Stimulated activated CD8-positive, alpha-beta memory T cell treated with anti-CD3 and anti-CD28 coated beads, Interleukin-4, amount 100 ng/mL, for 1 hour (primary cell): ENCODE data around the gene COG5.

ENCODE experiments used
- DNase-seq, 2 donors: peaks; one replicate each; pipeline ENCODE4 v3.0.0-alpha.2; 2020; ENCODE audit warnings: low read depth in 2 of 2, low spot score in 1 of 2

The COG5 gene

DNA sequence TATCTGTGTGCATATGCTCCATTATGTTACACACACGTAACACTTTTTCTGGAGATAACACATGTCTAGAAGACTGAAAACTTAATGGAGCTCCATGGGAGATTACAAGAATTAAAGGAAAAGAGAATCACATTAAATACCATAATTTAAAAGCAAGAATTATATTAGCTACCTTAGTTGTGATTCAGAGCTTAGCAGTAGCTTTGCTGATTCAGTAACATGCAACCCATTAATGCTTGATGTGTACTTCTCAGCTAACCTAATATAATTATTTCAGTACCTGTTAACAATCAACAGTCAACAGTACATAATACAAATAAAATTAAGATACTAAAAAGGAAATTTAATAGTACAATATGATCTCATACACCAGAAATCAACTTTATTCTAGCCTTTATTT is 167.6 kb downstream of the COG5 start:
- no peak for DNase-seq

- no peak for DNase-seq
Observed at GRCh38 chr7:107394831-107395230, 168.9 kb downstream of the COG5 start.

GRCh38 chr7:107394276-107394675 is 169.4 kb downstream of the COG5 start:
- no peak for DNase-seq

- DNase-seq, result no peak
Observed at GRCh38 chr7:107392830-107393229, 170.9 kb downstream of the COG5 start.

DNA sequence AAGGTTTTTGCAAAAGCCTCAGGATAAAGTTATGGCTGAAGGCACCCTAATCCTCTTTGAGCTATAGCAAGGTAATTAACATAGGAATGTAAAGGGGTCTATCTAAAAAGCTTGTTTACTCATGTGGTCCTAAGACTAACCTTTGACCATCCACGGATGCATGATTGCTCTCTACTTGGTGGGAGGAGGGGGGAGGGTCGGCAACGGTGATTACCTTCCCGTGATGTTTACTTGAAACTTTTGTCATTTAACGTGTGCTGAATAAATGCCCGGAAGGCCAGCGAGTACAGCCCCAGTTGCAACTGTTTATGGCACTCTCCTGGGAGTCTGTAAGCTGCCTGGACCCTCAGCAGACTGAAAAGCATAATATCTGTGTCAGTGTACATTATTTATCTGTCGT is 172.8 kb downstream of the COG5 start:
- no peak for DNase-seq

GRCh38 chr7:107388604-107389003 is 175.1 kb downstream of the COG5 start:
- DNase-seq, result no peak

DNA sequence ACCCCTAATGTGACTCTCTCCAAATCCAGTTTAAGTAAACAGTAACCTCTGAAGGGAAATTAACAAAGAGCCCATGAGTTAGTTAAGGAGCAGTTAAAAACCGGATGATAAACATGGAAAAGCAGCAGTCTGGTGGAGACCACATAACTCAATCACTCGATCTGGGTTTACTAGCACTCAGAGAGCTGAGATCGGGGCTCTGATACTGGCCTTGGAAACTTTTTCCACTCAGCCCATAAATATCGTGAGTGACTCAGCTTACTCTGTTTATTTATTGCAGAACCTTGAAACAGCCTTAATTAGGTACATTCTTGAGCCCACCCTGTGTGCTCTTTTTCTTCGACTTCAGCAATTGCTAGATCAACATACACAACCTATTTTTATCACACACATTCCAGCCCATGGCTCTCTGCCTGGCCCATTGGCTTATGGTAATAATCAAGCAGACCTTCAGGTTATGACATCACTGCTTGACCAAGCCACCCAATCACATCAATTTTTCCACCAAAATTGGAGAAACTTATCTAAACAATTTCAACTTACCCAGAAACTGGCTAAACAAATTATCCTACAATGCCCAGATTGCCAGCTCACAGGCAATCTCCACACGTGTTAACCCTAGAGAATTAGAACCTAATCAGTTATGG is 176.0 kb downstream of the COG5 start:
- DNase-seq, result no peak

GRCh38 chr7:107387128-107387527 is 176.6 kb downstream of the COG5 start:
- no peak for DNase-seq

DNA sequence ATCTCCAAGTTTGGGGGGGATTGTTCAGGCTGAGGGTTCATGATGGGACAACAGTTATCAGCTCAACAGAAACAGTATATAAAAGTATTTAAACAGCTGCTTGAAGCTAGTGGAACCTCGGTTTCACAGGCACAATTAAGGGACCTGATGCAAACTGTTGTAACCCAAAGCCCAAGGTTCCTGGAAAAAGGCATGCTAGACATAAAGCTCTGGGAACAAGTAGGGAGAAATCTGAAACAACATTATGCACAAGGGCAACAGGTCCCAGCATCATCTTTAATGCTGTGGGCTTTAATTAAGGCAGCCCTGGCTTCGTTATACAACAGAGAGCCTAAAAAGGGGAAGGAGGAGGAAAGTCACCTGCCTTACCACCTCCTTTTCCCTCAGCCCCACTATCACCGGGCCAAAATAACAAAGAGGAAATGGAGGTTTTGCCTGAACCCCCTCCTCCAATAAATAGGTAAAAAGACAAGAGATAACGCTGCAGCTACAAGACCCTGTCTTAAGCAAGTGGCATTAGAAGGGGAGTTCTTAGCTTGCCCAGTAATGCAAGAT is 177.1 kb downstream of the COG5 start:
- no peak for DNase-seq

- no peak for DNase-seq
Observed at GRCh38 chr7:107384025-107384424, 179.7 kb downstream of the COG5 start.

DNA sequence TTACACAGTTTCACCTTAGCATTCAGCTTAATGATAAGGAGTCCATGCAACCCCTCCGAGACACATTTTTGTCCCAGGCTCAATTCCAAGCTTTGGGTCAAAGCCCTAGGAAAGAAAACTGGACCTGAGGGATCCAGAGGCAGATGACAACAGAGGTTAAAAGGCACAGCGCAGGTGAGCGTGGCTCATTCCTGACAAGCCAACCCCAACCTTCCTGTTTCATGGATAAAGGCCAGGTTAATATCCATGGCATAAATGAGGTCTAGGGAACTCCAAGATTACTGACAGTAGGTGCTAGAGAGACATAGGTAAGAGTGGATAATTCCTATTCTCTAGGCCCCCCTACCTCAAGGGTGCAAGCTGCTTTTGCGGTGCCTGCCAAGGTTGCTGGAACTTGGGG is 180.5 kb downstream of the COG5 start:
- DNase-seq, result no peak

GRCh38 chr7:107381453-107381852 is 182.3 kb downstream of the COG5 start:
- no peak for DNase-seq

DNA sequence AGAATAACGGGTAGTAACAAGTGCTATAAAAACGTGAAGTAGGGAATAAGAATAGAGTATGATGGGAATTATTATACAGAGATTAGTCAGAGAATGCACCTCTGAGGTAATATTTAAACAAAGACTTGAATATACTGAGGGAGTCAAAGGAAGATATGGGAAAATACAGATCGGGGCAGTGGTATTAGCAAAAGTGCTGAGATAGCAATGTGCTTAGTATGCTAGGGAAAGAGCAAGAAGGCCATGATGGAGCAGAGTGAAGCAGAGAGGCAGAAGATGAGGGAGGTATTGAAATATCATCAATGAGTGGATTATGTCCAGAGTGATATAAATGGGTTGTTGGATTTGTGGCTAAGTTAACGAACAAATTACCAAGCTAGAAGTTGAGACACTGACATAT is 190.4 kb downstream of the COG5 start:
- DNase-seq, result no peak

DNA sequence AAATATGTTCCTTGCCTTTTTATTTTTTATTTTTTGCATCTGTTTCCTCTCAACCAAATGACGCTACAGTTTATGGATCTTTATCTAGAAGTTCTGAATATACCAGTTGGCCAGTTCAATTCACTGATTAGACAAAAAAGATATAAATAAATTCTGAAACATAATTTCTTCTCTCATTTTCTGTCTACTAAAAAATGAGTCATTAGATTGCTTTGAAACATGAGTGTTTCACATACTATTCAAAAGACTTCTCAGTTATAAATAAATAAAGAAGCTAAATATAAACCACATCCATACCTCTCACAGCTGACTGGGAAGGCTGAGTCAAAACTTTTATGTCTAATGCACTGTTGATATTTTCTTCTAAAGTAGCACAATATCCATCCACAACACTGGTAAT is 191.4 kb downstream of the COG5 start:
- DNase-seq, result no peak

DNA sequence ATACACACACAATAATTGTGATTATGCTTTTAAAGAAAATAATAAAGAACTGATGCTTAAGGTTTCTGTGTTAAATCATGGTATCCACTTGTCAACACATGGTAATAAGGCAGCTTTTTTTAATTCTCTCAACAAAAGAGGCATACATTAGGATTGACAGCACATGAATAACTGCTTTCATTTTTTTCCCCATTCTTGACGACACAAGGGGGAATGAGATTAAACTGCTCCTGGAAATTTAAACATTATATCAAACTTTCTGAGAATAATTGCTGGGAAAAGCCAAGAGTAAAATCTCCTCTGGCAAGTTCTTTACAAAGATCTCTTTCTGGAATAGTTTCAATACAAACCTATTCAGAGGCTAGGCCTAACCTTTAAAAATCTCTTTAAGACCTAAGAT is 192.9 kb downstream of the COG5 start:
- no peak for DNase-seq

DNA sequence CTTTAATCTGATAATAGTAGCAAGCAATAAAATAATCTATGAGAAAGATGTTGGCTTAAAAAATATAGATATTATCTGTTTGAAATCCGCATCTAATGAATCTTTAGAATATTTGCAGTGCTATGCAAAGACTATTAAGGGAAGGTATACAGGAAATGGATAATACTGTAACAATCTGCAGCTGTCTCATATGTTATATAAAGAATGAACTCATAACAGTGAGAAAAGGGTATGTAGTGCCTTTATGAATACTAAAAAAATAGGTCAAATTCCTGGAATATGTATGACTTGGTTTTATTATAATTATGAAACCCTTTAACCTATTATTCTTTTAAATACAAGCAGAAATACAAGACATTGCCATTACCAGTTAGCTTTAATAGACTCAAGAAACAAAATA is 198.9 kb downstream of the COG5 start:
- no peak for DNase-seq

GRCh38 chr7:107359520-107360316 is 204.0 kb downstream of the COG5 start:
- no peak for DNase-seq

DNA sequence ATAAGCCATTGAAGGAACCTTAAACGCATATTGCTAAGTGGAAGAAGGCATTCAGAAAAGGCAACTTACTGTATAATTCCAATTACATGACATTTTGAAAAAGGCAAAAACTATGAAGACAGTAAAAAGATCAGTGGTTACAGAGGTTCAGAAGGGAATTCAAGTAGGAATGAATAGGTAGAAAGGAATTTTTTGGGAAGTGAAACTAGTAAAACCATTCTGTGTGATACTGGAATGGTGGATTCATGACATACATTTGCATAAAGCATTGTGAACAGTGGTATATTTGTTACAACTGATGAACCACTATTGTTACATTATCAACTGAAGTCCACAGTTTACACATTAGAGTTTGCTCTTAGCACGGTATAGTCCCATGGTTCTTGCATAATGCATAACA is 208.1 kb downstream of the COG5 start:
- DNase-seq, result no peak

- DNase-seq, result no peak
Observed at GRCh38 chr7:107354640-107355039, 209.1 kb downstream of the COG5 start.

- no peak for DNase-seq
Observed at GRCh38 chr7:107353701-107354100, 210.0 kb downstream of the COG5 start.

- no peak for DNase-seq
Observed at GRCh38 chr7:107345898-107346297, 217.8 kb downstream of the COG5 start.

- DNase-seq, result no peak
Observed at GRCh38 chr7:107344799-107345198, 218.9 kb downstream of the COG5 start.

DNA sequence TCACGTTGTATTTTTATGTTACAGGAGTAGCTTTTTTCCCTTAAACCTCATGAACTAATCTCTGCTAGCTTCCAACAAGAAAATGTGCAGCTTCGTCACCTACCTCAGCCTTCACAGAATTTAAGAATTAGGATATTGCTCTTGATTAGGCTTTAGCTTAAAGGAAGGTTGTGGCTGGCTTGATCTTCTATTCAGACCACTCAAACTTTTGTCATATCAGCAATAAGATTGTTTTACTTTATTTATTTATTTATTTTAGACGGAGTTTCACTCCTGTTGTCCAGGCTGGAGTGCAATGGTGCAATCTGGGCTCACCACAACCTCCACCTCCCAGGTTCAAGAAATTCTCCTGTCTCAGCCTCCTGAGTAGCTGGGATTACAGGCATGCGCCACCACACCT is 219.4 kb downstream of the COG5 start:
- DNase-seq, result no peak
